ENCODE measurements around the gene COLEC11.

- TF ChIP-seq CTCF (IDR thresholded peaks at IDR 0.05 in 8 of 11, conservative IDR thresholded peaks at IDR 0.05 in 3 of 11) (no peak), POLR2A (IDR thresholded peaks at IDR 0.05) (no peak)
Measured at GRCh38 chr2:3639015-3639630, 44.2 kb downstream of the COLEC11 start.

All from spleen (tissue), 7 donors.